Stimulated activated CD8-positive, alpha-beta memory T cell treated with anti-CD3 and anti-CD28 coated beads, Interleukin-4, amount 100 ng/mL, for 48 hours (primary cell): Measurements from ENCODE around the gene ULBP1.
A peak's percentile ranks its signal among the peaks of the same experiment; 100 is the strongest.
"Not testable (repeated sequence)": the region's sequence is repeated elsewhere in the genome, so short reads cannot be mapped to it uniquely, and the experiment has no call there.

ENCODE experiments used
- DNase-seq: peaks from one replicate; pipeline ENCODE4 v3.0.0-alpha.2; 2020

Gene ULBP1

GRCh38 chr6:149978610-149979009 lies 14.9 kb downstream of the ULBP1 start:
- DNase-seq = no peak

DNA sequence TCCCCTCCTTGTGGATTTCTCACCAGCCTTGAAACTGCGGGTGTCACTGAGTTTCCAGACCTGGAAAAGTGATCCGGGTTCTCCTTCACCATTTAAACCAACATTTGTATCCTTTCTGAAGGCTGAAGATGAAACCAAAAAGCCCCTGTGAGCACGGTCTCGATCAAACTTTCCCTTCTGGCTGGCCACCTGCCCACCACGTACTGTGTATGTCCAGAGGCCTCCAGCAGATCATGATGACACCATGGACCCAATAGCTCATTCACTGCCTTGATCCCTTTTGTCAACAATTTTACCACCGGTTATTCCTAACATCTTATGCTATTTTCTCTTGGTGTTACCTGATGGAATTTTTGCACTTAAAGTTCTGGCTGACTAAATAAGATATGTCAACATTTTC lies 15.6 kb downstream of the ULBP1 start:
- DNase-seq = no peak

DNA sequence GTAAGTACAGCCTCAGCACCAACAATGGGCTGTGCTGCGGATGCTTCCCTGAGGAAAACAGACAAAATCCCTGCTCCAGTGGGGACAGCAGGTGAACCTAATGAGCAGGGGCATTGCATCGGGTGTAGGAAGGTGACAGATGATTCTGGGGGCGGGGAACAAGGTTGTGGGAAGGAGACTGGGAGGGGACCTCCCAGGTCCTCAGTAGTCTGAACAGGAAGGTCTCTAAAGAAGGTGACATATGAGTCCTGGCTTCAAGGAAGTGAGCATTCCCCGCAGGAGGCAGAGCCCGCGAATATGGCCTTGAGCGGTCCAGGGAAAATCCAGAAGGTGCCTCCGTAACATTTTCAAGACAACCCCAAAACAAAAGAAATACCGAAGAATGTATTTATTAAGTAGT lies 19.4 kb downstream of the ULBP1 start:
- DNase-seq = no peak

- no peak for DNase-seq
Measured at GRCh38 chr6:149984773-149985172, 21.0 kb downstream of the ULBP1 start.

DNA sequence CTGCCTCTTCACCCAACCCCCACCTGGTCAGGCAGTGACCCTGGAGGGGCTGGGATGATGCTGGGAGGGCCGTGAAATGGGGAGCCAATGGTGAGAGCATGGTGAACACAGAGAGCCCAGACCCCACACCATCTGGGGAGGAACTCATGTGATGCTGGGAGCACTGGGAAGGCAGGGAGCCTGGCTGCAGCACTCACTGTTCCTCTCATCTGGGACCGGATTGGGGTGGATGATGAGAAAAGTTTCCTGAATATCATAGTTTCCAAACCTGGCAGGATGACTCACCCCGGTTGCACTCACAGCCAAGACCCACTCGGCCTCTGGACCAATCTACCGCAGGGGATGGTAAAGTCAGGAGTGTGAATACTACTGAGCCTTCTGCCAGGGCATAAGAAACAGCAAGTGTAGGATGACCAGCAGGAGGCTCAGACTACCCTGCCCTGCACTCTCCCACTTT lies 21.8 kb downstream of the ULBP1 start:
- peak; percentile 24 for DNase-seq

- DNase-seq = no peak
Measured at GRCh38 chr6:149987602-149988107, 23.9 kb downstream of the ULBP1 start.

- peak; percentile 19 for DNase-seq
Measured at GRCh38 chr6:149988550-149989346, 25.0 kb downstream of the ULBP1 start.

GRCh38 chr6:149990212-149990660 lies 26.5 kb downstream of the ULBP1 start:
- DNase-seq = peak; percentile 23

- DNase-seq = peak; percentile 42
Measured at GRCh38 chr6:149990661-149991471, 27.1 kb downstream of the ULBP1 start.

GRCh38 chr6:149991472-149991795 lies 27.7 kb downstream of the ULBP1 start:
- DNase-seq = peak; percentile 28

DNA sequence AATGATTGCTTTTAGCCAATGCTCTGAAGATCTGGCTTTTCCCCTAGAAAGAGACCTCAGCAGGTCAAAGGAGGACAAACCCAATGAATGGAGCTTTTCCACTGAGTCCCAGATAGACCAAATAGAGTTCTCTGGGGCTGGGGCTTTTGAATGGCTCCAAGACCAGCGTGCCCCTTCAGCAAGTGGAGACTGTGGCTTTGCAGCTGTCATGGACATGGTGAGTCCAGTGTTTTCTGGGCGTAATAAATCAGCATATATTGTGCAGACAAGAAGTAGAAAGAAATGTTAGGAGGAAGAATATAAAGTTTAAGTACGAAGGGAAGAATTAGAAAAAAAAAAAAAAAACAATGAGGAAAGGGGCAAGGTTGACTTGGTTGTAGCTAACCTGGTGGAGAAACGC lies 28.1 kb downstream of the ULBP1 start:
- DNase-seq = no peak

DNA sequence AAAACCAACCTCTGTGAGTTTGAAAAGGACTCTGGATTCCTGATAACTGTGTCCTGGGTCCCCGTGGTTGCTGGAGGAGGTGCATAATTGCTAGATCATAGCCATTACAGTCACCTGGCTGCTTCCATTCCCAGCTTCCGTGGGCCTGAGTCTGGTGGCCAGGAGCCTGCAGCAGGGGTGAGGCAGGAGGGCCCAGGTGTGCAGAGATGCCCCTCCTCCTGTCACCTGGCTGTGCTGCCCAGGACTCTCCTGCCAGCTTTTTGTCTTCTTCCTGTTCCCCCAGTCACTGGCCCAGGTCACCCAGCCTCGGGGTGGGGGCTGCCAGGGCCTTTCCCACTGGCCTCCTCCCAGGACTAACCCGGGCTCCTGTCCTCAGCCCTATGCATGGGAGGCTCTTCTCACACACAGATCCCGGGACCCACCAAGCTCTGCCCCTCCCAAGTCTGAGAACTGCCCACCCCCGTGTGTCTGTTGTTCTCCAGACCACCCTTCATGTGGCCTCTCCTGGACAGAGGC lies 31.6 kb downstream of the ULBP1 start:
- DNase-seq = no peak

DNA sequence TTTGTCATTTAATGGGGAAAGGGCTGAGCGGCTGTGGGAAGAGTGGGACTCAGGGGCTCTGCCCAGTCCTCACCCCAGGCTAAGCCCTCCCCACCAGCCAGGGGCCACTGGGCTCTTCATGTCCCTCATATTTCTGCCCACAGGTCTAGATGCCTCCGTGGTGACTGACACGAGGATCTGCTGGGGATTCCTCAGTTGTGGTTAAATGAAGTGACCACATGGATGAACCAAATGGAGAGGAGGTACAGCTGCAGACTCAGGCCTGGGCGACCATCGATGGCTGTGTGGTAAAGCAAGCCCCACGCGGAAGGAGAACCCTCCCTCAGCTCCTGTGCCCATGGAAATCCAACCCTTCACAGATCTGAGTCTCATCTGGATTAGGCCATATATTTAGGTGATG lies 32.2 kb downstream of the ULBP1 start:
- DNase-seq = no peak

GRCh38 chr6:149999636-150000035 lies 35.9 kb downstream of the ULBP1 start:
- no peak for DNase-seq

DNA sequence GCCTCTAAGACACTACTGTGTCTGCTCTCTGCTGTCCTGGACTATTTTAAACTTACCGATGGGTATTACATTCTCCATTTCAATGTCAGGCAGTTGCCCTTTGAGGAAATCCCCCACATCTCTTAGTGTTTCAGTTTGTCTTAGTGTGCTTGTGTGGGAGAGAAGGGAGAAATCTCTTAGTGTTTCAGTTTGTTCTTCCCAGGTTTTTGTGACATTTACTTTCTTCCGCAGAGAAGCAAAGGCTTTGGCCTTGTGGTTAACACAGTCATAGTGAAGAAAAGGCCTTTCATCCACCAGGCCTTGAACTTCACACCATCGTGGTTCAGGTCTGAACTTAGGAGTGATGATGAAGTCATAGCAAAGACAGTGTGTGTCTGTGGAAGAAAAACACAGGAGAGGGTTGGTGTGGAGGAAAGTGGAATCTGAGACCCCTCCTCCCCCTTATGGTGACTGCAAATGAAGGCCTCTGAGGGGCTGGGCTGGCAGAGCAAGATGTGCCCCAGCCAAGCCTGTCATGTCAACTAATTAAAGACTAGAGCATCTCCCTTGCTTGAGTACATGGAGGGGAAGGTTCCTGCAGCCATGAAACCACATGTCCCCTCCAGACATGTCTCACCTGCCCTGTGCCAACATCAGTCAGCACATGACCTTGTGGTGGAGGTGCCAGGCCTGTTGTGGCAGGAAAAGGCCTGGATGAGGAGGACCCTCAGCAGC lies 37.7 kb downstream of the ULBP1 start:
- no peak for DNase-seq

DNA sequence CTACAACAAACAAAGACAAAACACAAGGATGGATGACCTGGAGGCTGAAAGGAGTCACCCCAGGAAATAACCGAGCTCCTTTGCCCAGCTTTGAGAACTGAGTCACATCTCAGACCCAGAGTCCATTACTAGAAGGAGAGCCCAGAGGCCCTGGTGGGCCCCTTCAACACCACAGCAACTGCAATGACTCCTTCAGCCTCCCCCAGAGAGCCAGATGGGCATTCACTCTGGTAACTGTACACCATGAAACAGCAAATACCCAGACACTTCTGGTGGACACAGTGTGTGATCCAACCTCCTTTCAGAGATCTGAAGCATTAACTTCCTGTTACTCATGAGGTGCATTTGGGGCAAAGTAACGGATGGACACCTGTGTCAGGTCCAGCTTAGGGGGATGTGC lies 39.0 kb downstream of the ULBP1 start:
- DNase-seq = no peak

- not testable (repeated sequence) for DNase-seq
Measured at GRCh38 chr6:150003599-150003998, 39.9 kb downstream of the ULBP1 start.

- DNase-seq = peak; percentile 50
Measured at GRCh38 chr6:150004101-150004782, 40.5 kb downstream of the ULBP1 start.

- peak; percentile 91 for DNase-seq
Measured at GRCh38 chr6:150004783-150005717, 41.3 kb downstream of the ULBP1 start.

- no peak for DNase-seq
Measured at GRCh38 chr6:150005761-150006651, 42.3 kb downstream of the ULBP1 start.
